GM21825 (cell line): ENCODE data around the gene ERBB2.
"Not testable (repeated sequence)": the region's sequence is repeated elsewhere in the genome, so short reads cannot be mapped to it uniquely, and the experiment has no call there.

Experiments used
- ATAC-seq: cut with Tn5 transposase; IDR thresholded peaks from one replicate; pipeline ENCODE4 v1.9.1; 2021; ENCODE audit warnings: mild to moderate bottlenecking, moderate library complexity; ENCODE audit not compliant: unreplicated experiment

Gene ERBB2

DNA sequence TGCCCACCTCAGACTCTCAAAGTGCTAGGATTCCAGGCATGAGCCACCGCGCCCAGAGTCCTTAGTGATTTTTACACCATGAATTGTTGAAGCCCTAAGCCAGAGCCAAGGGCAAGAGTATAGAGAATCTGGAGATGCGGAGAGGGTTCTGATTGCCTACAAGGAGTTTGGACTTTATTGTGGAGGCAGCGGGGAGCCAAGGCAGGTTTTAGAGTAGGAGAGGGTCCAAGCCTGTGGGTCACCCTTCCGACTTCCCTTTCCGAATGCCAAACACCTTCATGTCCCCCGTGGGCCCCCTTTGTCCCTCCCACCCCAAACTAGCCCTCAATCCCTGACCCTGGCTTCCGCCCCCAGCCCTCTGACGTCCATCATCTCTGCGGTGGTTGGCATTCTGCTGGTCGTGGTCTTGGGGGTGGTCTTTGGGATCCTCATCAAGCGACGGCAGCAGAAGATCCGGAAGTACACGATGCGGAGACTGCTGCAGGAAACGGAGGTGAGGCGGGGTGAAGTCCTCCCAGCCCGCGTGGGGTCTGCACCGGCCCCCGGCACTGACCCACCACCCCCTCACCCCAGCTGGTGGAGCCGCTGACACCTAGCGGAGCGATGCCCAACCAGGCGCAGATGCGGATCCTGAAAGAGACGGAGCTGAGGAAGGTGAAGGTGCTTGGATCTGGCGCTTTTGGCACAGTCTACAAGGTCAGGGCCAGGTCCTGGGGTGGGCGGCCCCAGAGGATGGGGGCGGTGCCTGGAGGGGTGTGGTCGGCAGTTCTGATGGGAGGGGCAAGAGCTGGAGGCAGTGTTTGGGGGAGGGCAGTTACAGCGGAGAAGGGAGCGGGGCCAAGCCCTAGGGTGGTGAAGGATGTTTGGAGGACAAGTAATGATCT is 23.3 kb downstream of the ERBB2 start:
- no peak for ATAC-seq

- ATAC-seq, result no peak
Observed at GRCh38 chr17:39724731-39725130, 24.9 kb downstream of the ERBB2 start.

DNA sequence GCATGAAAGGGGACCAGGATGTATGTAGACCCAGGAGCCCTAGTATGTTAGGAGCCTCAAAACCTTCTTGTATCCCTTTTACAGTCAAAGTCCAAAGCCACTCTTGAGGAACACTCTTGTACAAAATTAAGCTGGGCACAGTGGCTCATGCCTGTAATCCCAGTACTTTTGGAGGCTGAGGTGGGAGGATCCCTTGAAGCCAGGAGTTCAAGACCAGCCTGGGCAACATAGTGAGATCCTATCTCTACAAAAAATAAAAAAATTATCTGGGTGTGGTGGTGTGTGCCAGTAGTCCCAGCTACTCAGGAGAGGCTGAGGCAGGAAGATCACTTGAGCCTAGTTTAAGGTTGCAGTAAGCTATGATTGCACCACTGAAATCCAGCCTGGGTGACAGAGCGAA is 26.1 kb downstream of the ERBB2 start:
- not testable (repeated sequence) for ATAC-seq

DNA sequence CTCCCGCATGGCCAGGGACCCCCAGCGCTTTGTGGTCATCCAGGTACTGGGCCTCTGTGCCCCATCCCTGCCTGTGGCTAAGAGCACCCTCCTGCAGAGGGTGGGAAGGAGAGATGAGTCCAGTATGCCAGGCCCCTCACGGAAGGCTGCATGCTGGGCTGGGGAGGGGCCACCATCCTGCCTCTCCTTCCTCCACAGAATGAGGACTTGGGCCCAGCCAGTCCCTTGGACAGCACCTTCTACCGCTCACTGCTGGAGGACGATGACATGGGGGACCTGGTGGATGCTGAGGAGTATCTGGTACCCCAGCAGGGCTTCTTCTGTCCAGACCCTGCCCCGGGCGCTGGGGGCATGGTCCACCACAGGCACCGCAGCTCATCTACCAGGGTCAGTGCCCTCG is 26.8 kb downstream of the ERBB2 start:
- ATAC-seq, result no peak

DNA sequence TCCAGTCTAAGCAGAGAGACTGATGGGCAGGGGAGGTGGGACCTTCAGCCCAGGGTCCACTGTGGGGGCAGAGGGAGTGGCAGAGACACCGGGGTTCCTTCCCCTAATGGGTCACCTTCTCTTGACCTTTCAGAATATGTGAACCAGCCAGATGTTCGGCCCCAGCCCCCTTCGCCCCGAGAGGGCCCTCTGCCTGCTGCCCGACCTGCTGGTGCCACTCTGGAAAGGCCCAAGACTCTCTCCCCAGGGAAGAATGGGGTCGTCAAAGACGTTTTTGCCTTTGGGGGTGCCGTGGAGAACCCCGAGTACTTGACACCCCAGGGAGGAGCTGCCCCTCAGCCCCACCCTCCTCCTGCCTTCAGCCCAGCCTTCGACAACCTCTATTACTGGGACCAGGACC is 27.7 kb downstream of the ERBB2 start:
- no peak for ATAC-seq

DNA sequence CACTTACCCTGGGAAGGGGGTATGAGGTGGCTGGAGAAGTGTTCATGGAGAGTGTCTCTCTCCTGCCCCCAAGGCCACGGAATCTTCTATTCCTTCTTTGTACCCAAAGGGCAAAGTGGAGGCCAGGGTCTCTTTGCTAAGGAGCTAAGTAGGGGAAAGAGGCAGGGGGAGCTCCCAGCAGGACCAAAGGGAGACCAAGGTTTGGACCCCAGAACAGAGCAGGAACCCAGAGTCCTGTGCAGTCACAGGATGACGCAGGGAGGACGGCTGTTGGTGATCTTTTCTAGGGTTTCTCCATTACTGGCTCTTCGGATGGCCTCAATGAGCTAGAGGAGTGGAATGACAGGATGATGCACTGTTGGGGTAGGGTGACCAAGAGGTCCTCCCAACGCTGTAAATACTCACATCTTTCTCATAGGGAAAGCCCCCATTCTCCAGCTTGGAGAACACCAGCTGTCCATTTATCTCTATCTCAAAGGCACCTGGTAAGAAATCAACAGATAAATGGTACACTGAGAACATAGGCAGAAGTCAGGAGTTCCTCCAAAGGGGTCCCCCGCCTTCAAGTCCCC is 29.5 kb downstream of the ERBB2 start:
- no peak for ATAC-seq

DNA sequence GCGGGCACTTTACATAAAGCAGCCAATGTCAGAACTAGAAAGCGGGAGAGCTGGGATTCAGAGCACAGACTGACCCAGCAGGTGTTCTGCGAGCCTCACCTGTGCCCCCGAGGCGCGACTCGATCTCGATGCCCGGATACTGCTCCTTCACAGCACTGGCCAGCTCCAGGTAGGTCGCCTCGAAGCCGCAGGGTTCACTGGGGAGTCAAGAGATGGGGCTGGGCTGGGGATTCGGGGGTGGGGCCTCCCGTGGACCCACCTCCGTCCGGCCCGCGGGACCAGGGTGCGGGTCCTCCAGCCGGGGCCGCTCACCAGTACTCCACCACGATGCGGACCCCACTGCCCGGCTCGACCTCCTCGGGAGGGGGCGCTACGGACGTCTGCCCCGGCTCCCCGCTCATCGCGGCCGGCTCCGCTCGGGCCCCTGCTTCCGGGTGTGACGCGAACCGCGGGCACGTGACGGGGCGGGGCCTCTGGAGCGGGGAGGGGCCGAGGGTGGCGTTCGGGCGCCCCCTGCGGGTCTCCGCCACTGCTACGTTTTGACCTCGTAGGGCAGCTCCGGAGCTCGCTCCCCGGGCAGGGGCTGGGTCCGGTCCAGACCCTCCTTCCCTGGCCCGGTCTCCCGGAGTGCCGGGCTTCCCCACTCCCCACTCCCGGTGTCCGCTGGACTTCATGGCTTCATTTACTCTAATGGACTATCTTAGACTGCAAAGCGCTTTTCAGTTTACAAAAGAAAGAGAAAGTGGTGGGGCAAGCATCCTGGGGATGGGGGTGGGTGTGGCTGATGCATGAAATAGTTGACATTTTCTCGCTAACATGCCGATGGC is 30.4 kb downstream of the ERBB2 start, which contains the start of gene MIEN1:
MIEN1 (minus strand) TSS at position 438 of the 827 bp plus-strand sequence; CDS start at position 401, 37 bp downstream.
- peak; percentile 69 for ATAC-seq

DNA sequence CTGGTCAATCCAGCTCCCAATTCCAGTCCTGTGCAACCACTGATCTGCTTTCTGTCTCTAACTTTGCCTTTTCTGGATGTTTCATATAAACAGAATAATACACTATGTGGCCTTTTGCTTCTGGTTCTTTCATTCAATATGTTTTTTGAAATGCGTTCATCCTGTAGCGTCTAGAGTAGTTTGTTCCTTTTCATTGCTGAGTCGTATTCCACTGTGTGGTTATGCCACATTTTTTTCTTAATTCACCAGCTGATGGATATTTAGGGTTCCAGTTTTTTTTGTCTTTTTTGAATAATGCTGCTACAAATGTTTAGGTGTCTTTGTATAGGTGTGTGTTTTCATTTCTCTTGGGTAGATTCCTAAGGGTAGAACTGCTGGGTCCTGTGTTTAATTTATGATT is 32.7 kb downstream of the ERBB2 start:
- ATAC-seq, result no peak

DNA sequence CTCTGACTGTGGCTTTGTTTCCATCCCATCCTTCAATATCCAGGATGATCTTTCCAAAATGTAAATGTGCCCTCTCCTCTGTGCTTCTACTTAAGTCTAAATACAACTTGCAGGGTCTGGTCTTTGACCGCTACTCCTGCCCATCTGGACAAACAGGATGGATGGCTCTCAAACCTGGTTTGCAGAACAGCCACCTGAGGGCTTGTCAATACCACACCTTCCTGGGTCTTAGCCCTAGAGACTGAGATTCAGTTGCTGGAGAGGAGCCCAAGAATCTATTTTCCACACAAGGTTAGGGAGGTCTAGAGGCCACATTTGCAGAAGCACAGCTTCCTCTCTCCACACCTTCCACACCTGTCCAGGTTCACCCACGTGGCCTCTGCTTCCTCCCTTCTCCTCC is 36.0 kb downstream of the ERBB2 start:
- no peak for ATAC-seq

DNA sequence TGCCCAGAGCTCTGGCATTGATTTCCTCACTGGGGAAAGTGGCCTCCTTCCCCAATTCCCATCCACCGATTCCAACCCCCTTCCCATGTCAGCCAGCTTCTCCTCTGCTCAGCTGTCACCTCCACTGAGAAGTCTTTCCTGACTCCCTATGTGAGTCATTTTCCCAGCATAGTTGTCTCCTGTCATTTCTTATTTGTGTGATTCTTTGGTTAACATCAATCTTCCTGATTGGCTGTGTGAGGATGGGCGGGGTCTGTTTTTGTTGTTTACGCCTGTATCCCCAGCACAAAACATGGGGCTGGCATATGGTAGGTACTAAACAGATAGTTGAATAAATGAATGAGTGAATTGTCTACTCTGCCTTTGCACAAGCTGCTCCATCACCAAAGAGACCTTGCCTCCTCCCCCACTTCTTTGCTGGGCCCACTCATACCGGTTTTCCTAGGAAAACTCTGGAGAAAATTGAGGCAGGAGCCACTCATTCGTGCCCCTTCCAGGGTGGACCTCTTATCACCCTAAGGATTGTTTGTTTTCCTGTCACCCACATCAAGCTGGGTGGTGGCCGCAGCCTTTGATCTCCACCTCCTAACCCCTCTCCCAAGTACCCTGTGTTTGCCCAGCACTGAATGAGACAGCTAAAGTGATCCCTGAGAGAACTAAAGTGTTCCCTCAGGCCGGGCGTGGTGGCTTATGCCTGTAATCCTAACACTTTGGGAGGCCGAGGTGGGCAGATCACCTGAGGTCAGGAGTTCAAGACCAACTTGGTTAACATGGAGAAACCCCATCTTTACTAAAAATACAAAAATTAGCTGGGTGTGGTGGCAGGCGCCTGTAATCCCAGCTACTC is 36.7 kb downstream of the ERBB2 start:
- ATAC-seq, result no peak

DNA sequence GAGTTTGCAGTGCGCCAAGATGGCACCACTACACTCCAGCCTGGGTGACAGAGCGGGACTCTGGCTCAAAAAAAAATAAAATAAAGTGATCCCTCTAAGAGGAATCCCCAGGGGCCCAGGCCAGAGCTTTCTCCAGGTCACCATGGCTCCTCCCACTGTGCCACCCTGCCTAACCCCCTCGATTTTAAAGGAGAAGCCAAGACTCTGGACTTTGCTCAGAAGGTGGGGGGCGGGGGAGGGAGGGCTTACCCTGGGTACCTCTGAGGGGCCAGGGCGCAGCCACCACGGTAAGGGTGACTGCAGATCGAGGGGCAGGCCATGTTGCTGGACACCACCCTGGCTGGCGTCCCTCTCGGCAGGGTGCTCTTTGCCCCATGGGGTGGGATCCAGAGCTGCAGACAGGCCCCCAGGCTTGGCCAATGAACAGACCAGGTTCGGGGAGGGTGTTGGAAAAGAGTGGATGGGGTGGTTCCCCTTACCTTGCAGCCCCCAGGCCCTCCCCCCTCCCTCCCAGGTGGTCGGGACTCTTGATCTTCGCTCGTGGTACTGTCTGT is 37.4 kb downstream of the ERBB2 start:
- no peak for ATAC-seq

- ATAC-seq, result no peak
Observed at GRCh38 chr17:39737760-39738567, 38.1 kb downstream of the ERBB2 start, which contains the start of gene GRB7. TSS of gene GRB7 (plus strand) at chr17:39737938. CDS start at chr17:39742302, 4,364 bp downstream.

GRCh38 chr17:39738568-39738901 is 38.7 kb downstream of the ERBB2 start:
- no peak for ATAC-seq

GRCh38 chr17:39738983-39739884 is 39.4 kb downstream of the ERBB2 start:
- ATAC-seq, result no peak

DNA sequence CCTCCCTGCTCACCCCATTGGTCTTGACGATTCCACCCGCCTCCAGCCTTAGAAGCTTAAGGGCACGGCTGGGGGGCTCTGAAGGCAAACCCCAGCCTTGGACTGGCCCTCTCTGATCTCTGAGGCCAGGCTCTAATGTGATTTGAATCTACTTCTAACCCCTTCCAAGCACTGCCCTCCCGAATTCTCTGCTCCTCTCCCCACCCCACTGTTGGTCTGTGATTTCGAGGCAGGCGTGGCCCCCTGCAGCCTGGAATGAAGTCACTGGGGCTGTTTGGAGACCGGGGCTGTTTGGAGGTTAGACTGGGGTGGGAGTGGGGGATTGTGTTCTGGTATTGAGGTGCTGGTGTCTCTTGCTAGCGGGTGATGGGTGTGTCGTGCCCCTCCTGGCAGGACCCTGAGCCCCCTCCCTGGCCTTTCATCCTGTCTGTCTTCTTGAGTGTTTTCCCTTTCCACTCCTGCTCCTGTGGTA is 40.1 kb downstream of the ERBB2 start:
- ATAC-seq, result no peak

DNA sequence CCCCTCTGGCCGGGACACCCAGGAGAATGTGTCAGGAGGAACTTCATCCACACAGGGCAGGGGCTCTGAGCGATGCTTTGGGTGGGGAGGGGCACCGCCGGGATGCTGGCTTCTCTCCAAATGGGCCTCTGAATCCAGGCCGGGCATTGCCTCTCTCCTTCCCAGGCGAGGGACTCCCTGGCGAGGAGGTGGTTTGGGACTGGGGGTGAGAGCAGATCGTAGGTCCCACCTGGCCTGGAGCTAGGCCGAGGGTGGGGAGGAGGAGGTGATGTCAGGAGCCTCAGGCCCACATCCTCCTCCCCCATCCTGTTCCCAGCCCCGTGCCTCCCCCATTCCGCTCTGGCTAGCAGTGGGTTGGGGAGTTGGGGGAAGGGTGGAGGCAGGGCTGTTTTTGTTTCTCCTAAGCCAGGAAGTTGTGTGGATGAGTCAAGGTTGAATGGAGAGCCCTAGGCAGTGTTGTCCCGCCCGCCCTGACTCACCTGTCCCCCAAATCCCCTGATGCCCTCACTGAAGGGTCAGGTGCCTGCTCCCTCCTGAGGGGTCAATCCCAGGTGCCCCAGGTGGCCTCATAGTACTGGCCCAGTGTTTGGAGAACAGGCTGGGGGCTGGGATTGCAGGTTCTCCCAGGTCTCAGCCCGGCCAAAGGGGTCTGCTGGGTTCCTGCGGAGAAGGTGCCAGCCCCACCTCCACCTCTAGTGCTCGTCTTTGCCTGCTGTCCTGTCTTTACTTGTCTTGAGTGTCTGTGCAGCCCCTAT is 40.7 kb downstream of the ERBB2 start:
- no peak for ATAC-seq

- no peak for ATAC-seq
Observed at GRCh38 chr17:39742126-39742855, 42.4 kb downstream of the ERBB2 start.
